Measurements from ENCODE around the gene FBXO10. TPM values are rescaled to one million over a fixed set of nuclear protein-coding genes. Genes with fewer than 3 reads are reported as not detected.
A peak's percentile ranks its signal among the peaks of the same experiment; 100 is the strongest.

The FBXO10 gene
- total RNA-seq, 2 donors from 2014 or later: 2.7 to 2.9 TPM

DNA sequence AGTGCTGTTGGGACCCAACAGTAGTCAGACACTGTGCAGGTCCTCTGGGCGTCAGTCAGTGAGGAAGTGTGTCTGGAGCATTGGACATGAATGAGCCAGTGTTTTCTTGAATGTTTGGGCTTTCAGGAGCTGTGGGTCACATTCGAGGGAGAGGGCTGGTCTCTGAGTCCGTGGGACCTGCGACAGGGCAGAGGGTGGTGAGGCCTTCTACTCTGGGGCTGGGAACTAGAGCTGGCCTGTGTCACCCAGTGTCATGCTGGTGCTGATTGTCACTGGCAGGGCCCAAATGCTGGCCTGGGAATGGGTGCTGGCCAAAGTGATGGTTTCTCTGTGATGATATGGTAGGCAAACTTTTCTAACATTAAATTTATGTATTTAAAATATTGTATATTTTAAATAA lies 80.2 kb downstream of the FBXO10 start:
- intact Hi-C loops (cut with DNase I): no loop called here
- no peaks in the 10 kb centered on the region for H3K36me3 ChIP-seq

DNA sequence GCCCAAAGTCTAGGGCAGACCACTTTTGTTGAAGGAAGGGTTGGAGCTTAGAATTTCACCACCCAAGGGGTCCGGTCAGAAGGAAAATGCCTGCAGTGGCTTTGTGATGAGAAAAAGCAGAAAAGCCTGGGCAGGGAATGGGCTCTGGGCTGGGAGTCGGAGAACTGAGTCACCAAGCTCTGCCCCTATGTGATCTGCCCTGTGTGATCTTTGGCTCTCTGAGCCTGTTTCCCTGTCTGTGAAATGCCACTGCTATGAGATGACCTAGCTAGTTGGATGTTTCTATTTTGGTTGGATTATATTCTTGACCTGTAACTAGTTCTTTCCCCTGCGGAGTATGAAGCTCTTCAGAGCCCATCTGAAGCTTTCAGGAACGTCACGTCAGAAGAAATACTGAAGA lies 80.6 kb downstream of the FBXO10 start:
- intact Hi-C loops (cut with DNase I): no loop called here
- Histone ChIP-seq H3K4me3 (no peak overlapping the region), H3K9ac (ENCODE audit: low read depth in 2 of 2, low read length in 2 of 2) (no peak overlapping the region), H3K36me3 (no peaks in the 10 kb centered on the region), H3K4me1 (no peaks in the 10 kb centered on the region), H3K27me3 (no peaks in the 10 kb centered on the region), H3K9me3 (no peaks in the 10 kb centered on the region), H3K27ac (no peak overlapping the region)
- TF ChIP-seq, protein P1, sequence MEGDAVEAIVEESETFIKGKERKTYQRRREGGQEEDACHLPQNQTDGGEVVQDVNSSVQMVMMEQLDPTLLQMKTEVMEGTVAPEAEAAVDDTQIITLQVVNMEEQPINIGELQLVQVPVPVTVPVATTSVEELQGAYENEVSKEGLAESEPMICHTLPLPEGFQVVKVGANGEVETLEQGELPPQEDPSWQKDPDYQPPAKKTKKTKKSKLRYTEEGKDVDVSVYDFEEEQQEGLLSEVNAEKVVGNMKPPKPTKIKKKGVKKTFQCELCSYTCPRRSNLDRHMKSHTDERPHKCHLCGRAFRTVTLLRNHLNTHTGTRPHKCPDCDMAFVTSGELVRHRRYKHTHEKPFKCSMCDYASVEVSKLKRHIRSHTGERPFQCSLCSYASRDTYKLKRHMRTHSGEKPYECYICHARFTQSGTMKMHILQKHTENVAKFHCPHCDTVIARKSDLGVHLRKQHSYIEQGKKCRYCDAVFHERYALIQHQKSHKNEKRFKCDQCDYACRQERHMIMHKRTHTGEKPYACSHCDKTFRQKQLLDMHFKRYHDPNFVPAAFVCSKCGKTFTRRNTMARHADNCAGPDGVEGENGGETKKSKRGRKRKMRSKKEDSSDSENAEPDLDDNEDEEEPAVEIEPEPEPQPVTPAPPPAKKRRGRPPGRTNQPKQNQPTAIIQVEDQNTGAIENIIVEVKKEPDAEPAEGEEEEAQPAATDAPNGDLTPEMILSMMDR (IDR thresholded peaks at IDR 0.05): no peak
- no peak for DNase-seq

More for the DNA sequence above, 80.2 kb downstream of the FBXO10 start:
- H3K27me3 ChIP-seq: no peaks in the 10 kb centered on the region
- TF ChIP-seq, protein P1 (IDR thresholded peaks at IDR 0.05): no peak
- no peaks in the 10 kb centered on the region for H3K4me1 ChIP-seq
- DNase-seq: no peak
- no peak overlapping the region for H3K4me3 ChIP-seq
- H3K9me3 ChIP-seq: no peaks in the 10 kb centered on the region
- no peak overlapping the region for H3K9ac ChIP-seq (ENCODE audit: low read depth in 2 of 2, low read length in 2 of 2)
- H3K27ac ChIP-seq: no peak overlapping the region

DNA sequence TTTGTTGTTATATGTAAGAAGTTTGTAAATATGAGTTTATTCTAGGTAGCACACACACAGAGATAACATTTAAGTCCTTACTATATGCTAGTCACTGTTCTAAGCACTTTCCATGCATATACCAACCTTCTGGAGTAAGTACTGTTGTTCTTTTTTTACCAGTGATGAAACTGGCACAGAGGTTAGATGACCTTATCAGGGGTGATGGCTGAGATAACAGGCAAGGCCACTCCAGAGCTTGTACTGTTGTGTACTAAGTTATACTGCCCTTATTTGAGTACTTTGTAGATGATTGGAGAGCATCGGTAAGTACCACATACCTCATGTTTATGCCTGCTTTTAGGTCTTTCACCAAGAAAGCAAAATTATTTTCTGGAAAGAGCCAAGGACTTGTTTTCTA lies 84.2 kb downstream of the FBXO10 start:
- Histone ChIP-seq H3K27ac (no peak overlapping the region), H3K36me3 (no peaks in the 10 kb centered on the region), H3K27me3 (no peaks in the 10 kb centered on the region), H3K9me3 (no peaks in the 10 kb centered on the region), H3K4me3 (no peak overlapping the region), H3K9ac (ENCODE audit: low read depth in 2 of 2, low read length in 2 of 2) (no peak overlapping the region), H3K4me1 (peaks cover 6% of the 10 kb centered on the region)
- TF ChIP-seq, protein P1 (IDR thresholded peaks at IDR 0.05): no peak
- DNase-seq: no peak
- intact Hi-C loops (cut with DNase I): no loop called here

DNA sequence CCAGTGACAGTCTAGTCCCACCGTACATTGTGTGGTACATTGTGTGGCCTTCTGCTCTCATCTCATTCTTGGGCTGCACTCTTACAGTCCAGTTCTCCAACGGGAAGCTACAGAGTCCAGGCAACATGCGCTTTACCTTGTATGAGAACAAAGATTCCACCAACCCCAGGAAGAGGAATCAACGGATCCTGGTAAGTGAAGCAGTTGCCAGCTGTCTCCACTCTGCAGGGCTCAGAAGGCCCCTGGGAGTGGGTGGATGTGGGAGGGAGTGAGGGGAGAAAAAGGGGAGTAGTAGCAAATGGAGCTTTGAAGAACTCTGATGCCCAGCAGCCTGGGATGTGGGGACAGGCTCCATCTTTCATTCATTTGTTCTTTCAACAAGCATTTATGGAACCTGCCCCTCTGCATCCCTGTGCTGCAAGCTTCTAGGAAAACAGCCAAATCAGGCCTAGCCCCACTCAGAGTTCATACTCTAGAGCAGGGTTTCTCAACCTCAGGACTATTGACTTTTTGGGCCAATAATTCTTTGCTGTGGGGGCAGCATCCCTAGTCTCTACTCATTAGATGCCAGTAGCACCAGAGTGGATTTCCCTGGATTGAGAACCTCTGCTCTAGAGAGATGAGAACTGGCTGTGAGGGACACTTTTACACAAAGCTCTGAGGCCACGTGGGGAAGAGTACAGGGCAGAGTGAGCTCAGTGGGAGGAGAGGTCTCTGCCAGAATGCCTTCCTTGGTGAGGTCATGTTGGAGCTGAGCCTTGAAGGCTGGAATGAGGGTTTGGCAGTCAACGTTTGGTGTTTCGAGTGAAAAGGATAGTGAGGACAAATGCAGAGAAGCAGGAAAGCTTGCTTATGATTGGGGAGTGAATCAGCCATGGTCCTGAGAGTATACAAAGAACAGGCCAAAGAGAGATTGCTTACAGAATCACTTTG lies 89.3 kb downstream of the FBXO10 start:
- H3K27ac ChIP-seq: peak overlapping the region; percentile 15
- no peak for DNase-seq
- intact Hi-C loops (cut with DNase I): no loop called here

DNA sequence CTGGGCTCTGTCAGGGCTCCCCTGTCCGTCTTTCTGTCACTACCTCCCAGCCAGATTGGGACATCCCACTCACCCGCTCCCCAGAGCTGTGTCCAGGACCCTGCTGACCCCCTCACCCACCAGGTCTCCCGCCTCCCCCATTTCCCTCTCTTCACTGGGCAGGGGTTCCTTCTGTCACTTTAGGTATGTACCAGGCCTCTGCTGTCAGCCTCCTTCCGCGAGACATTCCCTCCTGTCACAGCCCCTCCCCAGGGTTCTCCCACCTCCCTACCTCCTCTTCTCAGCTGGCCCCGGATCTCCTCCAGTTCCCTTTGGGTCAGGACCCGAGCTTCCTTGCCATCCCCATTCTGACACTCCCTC lies 89.9 kb downstream of the FBXO10 start:
- H3K27ac ChIP-seq: peak overlapping the region; percentile 15
- intact Hi-C loops (cut with DNase I): no loop called here
- peak overlapping the region; percentile 83 for H3K4me3 ChIP-seq
- no peaks in the 10 kb centered on the region for H3K9me3 ChIP-seq
- no peaks in the 10 kb centered on the region for H3K27me3 ChIP-seq
- TF ChIP-seq, protein P1 (IDR thresholded peaks at IDR 0.05): no peak
- peak overlapping the region; percentile 80 to 94 for H3K9ac ChIP-seq (ENCODE audit: low read depth in 2 of 2, low read length in 2 of 2)
- peaks cover 9% of the 10 kb centered on the region for H3K4me1 ChIP-seq
- no peak for DNase-seq
- no peaks in the 10 kb centered on the region for H3K36me3 ChIP-seq

More for the DNA sequence above, 89.3 kb downstream of the FBXO10 start:
- Histone ChIP-seq H3K27me3 (no peaks in the 10 kb centered on the region), H3K4me1 (peaks cover 9% of the 10 kb centered on the region), H3K9me3 (no peaks in the 10 kb centered on the region), H3K9ac (ENCODE audit: low read depth in 2 of 2, low read length in 2 of 2) (peak overlapping the region; percentile 80 to 94), H3K4me3 (peak overlapping the region; percentile 83), H3K36me3 (no peaks in the 10 kb centered on the region)
- TF ChIP-seq, protein P1 (IDR thresholded peaks at IDR 0.05): no peak
